Neuron (in vitro differentiated cells): ENCODE results near the gene PADI6.

Experiments
- H2AFZ ChIP-seq: one replicate; pipeline ENCODE4 v1.6.1; 2013; ENCODE audit warnings: low read depth, mild to moderate bottlenecking, inconsistent platforms, low read length, moderate library complexity
- H3K27me3 ChIP-seq: one replicate; pipeline ENCODE4 v1.6.1; 2013; ENCODE audit warnings: low read length; ENCODE audit not compliant: insufficient read depth
- H3K36me3 ChIP-seq: one replicate; pipeline ENCODE4 v1.6.1; 2013; ENCODE audit warnings: low read length; ENCODE audit not compliant: insufficient read depth
- H3K4me1 ChIP-seq: one replicate; pipeline ENCODE4 v1.6.1; 2013; ENCODE audit warnings: low read length; ENCODE audit not compliant: insufficient read depth
- H3K4me3 ChIP-seq: 2 replicates; pipeline ENCODE4 v1.5.1; 2013; ENCODE audit warnings: mild to moderate bottlenecking, low read length, moderate library complexity
- H3K9me3 ChIP-seq: one replicate; pipeline ENCODE4 v1.6.1; 2013; ENCODE audit warnings: low read length

Gene PADI6

DNA sequence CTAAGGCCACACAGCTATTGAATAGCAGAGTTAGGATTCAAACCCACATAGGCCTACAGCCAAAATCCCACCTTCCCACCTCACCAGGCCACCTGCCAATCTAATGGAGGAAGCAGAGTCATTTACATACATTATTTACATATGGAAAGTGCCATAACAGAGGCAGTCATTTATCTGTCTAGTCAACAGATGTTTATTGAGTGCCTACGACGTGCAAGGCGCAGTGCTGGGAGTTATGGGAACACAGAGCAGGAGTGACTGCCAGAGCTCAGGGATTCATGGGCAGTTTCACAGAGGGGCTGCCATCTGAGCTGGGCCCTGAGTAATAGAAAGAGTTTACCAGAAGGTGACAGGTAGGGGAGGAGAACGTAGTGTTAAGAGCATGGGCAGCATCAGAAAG, 10.3 kb upstream of the PADI6 start:
- H3K36me3 ChIP-seq = no peaks in the 10 kb centered on the region
- H3K9me3 ChIP-seq = no peaks in the 10 kb centered on the region
- H3K4me1 ChIP-seq = no peaks in the 10 kb centered on the region
- peaks cover 6% of the 10 kb centered on the region for H3K27me3 ChIP-seq
- no peak overlapping the region for H2AFZ ChIP-seq
- H3K4me3 ChIP-seq = no peak overlapping the region

DNA sequence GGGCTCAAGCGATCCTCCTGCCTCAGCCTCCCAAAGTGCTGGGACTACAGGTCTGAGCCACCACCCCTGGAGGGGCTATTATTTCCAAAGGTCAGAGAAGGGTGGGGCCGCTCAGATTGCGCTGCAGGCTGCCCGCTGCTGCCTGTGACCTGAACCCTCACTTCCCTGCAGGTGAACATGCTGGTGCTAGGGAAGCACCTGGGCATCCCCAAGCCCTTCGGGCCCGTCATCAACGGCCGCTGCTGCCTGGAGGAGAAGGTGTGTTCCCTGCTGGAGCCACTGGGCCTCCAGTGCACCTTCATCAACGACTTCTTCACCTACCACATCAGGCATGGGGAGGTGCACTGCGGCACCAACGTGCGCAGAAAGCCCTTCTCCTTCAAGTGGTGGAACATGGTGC, 8.6 kb upstream of the PADI6 start:
- no peaks in the 10 kb centered on the region for H3K9me3 ChIP-seq
- no peak overlapping the region for H2AFZ ChIP-seq
- H3K4me3 ChIP-seq = no peak overlapping the region
- no peaks in the 10 kb centered on the region for H3K36me3 ChIP-seq
- no peaks in the 10 kb centered on the region for H3K4me1 ChIP-seq
- H3K27me3 ChIP-seq = peaks cover 10% of the 10 kb centered on the region

DNA sequence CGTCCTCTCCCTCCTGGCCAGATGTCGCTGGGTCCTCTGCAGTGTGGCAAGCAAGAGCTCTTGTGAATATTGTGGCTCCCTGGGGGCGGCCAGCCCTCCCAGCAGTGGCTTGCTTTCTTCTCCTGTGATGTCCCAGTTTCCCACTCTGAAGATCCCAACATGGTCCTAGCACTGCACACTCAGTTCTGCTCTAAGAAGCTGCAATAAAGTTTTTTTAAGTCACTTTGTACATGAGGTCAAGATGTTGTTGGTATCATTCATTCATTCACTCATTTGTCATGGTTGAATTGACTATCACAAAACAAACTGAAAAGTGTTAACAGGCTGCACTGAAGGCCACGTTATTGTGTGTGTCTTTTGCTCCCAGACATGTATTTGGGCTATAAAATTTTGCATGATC, 8.2 kb upstream of the PADI6 start:
- H3K9me3 ChIP-seq = no peaks in the 10 kb centered on the region
- H3K27me3 ChIP-seq = peaks cover 14% of the 10 kb centered on the region
- H2AFZ ChIP-seq = no peak overlapping the region
- H3K4me3 ChIP-seq = no peak overlapping the region
- H3K4me1 ChIP-seq = no peaks in the 10 kb centered on the region
- no peaks in the 10 kb centered on the region for H3K36me3 ChIP-seq

DNA sequence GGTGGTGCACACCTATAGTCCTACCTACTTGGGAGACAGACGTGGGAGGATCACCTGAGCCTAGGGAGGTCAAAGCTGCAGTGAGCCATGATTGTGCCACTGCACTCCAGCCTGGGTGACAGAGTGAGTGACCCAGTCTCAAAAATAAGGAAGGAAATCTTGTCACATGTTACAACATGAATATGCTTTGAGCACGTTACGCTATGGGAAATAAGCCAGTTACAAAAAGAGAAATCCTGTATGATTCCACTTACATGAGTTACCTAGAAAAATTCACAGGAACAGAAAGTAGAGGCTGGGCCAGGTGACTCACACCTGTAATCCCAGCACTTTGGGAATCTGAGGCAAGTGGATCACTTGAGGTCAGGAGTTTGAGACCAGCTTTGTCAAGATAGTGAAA, 6.7 kb upstream of the PADI6 start:
- Histone ChIP-seq H3K4me3 (no peak overlapping the region), H3K9me3 (no peaks in the 10 kb centered on the region), H3K27me3 (peaks cover 17% of the 10 kb centered on the region), H2AFZ (no peak overlapping the region), H3K36me3 (no peaks in the 10 kb centered on the region), H3K4me1 (no peaks in the 10 kb centered on the region)

DNA sequence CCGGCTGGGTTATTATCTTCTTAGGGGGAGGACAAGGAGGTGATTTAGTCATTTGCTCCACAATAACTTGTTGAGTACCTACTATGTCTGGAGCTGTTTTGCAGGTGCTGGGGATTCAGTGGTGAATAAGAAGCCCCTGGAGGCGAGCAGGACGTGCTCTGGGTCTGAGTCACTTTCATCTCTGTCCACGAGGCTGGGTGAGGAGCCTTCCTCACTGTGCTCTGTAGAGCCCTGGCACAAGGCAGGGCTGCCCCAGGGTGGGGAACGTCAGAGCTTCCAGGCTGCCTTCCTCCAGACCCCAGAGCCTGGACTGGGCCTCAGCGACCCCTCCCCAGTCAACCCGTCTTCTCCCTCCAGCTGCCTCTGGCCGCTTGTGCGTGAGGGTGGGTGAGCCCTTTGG, 2.5 kb upstream of the PADI6 start:
- Histone ChIP-seq H3K4me1 (no peaks in the 10 kb centered on the region), H3K27me3 (peaks cover 23% of the 10 kb centered on the region), H3K9me3 (no peaks in the 10 kb centered on the region), H2AFZ (no peak overlapping the region), H3K4me3 (no peak overlapping the region), H3K36me3 (no peaks in the 10 kb centered on the region)

DNA sequence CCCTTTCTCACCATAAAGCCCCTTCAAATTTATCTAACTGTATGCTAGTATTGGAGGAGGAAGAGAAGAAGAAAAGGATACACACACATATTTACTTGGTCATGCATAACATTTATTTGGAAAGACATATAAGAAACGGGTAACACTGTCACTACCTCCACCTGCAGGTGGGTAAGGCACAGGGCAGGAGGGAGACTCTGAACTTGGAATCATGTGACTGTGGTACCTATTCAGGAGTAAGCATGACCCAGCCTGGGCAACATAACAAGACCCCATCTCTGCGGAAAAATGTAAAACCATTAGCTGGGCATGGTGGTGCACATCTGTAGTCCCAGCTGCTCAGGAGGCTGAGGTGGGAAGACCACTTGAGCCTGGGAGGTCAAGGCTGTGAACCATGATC, 1.4 kb upstream of the PADI6 start:
- peaks cover 27% of the 10 kb centered on the region for H3K27me3 ChIP-seq
- no peaks in the 10 kb centered on the region for H3K9me3 ChIP-seq
- H3K4me3 ChIP-seq = no peak overlapping the region
- H3K4me1 ChIP-seq = no peaks in the 10 kb centered on the region
- H2AFZ ChIP-seq = no peak overlapping the region
- H3K36me3 ChIP-seq = no peaks in the 10 kb centered on the region

- Histone ChIP-seq H3K4me3 (no peak overlapping the region), H3K4me1 (no peaks in the 10 kb centered on the region), H3K27me3 (peaks cover 30% of the 10 kb centered on the region), H3K9me3 (no peaks in the 10 kb centered on the region), H2AFZ (no peak overlapping the region), H3K36me3 (no peaks in the 10 kb centered on the region)
Measured at GRCh38 chr1:17372955-17373354, 959 bp downstream of the PADI6 start.

- Histone ChIP-seq H3K4me1 (no peaks in the 10 kb centered on the region), H3K9me3 (no peaks in the 10 kb centered on the region), H3K36me3 (no peaks in the 10 kb centered on the region), H3K27me3 (peaks cover 17% of the 10 kb centered on the region), H3K4me3 (no peak overlapping the region), H2AFZ (no peak overlapping the region)
Measured at GRCh38 chr1:17375651-17376050, 3.7 kb downstream of the PADI6 start.

GRCh38 chr1:17377325-17377953, 5.4 kb downstream of the PADI6 start:
- Histone ChIP-seq H3K9me3 (no peaks in the 10 kb centered on the region), H3K27me3 (peaks cover 27% of the 10 kb centered on the region), H3K36me3 (no peaks in the 10 kb centered on the region), H3K4me1 (no peaks in the 10 kb centered on the region), H3K4me3 (no peak overlapping the region), H2AFZ (no peak overlapping the region)

- peaks cover 35% of the 10 kb centered on the region for H3K27me3 ChIP-seq
- H3K36me3 ChIP-seq = no peaks in the 10 kb centered on the region
- H3K4me3 ChIP-seq = no peak overlapping the region
- no peaks in the 10 kb centered on the region for H3K4me1 ChIP-seq
- no peak overlapping the region for H2AFZ ChIP-seq
- H3K9me3 ChIP-seq = no peaks in the 10 kb centered on the region
Measured at GRCh38 chr1:17381161-17381560, 9.2 kb downstream of the PADI6 start.

- Histone ChIP-seq H3K4me3 (no peak overlapping the region), H3K27me3 (peaks cover 15% of the 10 kb centered on the region), H3K4me1 (no peaks in the 10 kb centered on the region), H2AFZ (no peak overlapping the region), H3K9me3 (no peaks in the 10 kb centered on the region), H3K36me3 (no peaks in the 10 kb centered on the region)
Measured at GRCh38 chr1:17392199-17392740, 20.3 kb downstream of the PADI6 start.

GRCh38 chr1:17393230-17393629, 21.2 kb downstream of the PADI6 start:
- Histone ChIP-seq H2AFZ (no peak overlapping the region), H3K4me3 (no peak overlapping the region), H3K9me3 (no peaks in the 10 kb centered on the region), H3K27me3 (peaks cover 11% of the 10 kb centered on the region), H3K36me3 (no peaks in the 10 kb centered on the region), H3K4me1 (no peaks in the 10 kb centered on the region)

- peaks cover 7% of the 10 kb centered on the region for H3K27me3 ChIP-seq
- no peaks in the 10 kb centered on the region for H3K9me3 ChIP-seq
- H3K4me1 ChIP-seq = no peaks in the 10 kb centered on the region
- H3K36me3 ChIP-seq = no peaks in the 10 kb centered on the region
- no peak overlapping the region for H3K4me3 ChIP-seq
- H2AFZ ChIP-seq = no peak overlapping the region
Measured at GRCh38 chr1:17397910-17398695, 26.1 kb downstream of the PADI6 start.
